Endothelial cell of umbilical vein (primary cell): ENCODE results near the gene SLC38A4. TPM values are rescaled to one million over a fixed set of nuclear protein-coding genes. Genes with fewer than 3 reads are reported as not detected.

Experiments used
- BruUV-seq: library from RNA; stranded (reverse); fragments of 400-500 nt; replicated peaks from 2 replicates; lab custom pipeline; 2021; lab: Mats Ljungman, UMichigan
- CTCF ChIA-PET: fragments of 300-600, 350-600 bp; sonication (Branson Sonifier 250); formaldehyde crosslinking; loops from one replicate; lab custom pipeline; 2021; ENCODE audit warnings: antibody characterized with exemption, inconsistent platforms; lab: Charles Lee
- POLR2A ChIA-PET: fragments of 300-600, 350-600 bp; sonication (Branson Sonifier 250); formaldehyde crosslinking; loops from one replicate; lab custom pipeline; 2021; ENCODE audit warnings: antibody characterized with exemption, inconsistent platforms; lab: Charles Lee
- DNase-seq: peaks from one replicate; pipeline ENCODE4 v3.0.0-alpha.2; 2011; ENCODE audit warnings: low read depth, low spot score
- FAIRE-seq: peaks from 2 replicates; lab custom pipeline; 2011; peaks lifted over from hg19 to GRCh38; lab: Jason Lieb, UNC
- H2AFZ ChIP-seq: 2 replicates; pipeline ENCODE4 v1.6.0; 2012; ENCODE audit warnings: low read depth, low read length, control low read depth, inconsistent platforms
- H3K27ac ChIP-seq: 2 replicates; pipeline ENCODE4 v1.5.1; 2011; ENCODE audit warnings: low read depth, mild to moderate bottlenecking, control low read depth, low read length, moderate library complexity; ENCODE audit not compliant: insufficient read depth
- H3K27me3 ChIP-seq, 2 experiments: 2 replicates each; pipeline versions ENCODE4 v1.6.0 to v1.6.1; 2011; ENCODE audit warnings: low read length in 2 of 2, mixed read lengths in 1 of 2; ENCODE audit not compliant: control insufficient read depth in 2 of 2, insufficient read depth in 2 of 2
- H3K36me3 ChIP-seq, 2 experiments: 2 replicates in 1 of 2; 3 replicates in 1 of 2; pipeline ENCODE4 v1.5.1; 2011; ENCODE audit warnings: low read length in 2 of 2, mild to moderate bottlenecking in 1 of 2, moderate library complexity in 1 of 2; ENCODE audit not compliant: control insufficient read depth in 2 of 2, insufficient read depth in 2 of 2; ENCODE audit errors: extremely low read depth in 1 of 2
- H3K4me1 ChIP-seq: 3 replicates; pipeline ENCODE4 v1.5.1; 2011; ENCODE audit warnings: mild to moderate bottlenecking, low read length; ENCODE audit not compliant: control insufficient read depth, insufficient read depth; ENCODE audit errors: extremely low read depth
- H3K4me2 ChIP-seq: 2 replicates; pipeline ENCODE4 v1.6.1; 2011; ENCODE audit warnings: low read length, control low read depth, mixed read lengths; ENCODE audit not compliant: insufficient read depth
- H3K4me3 ChIP-seq, 3 experiments: fragments of 200-600 bp in 1 of 3; sonication (generic), shearing (Covaris generic) in 1 of 3; replicated peaks in 1 of 3; 2 replicates each; pipeline ENCODE4 v1.5.1; 2011 to 2016; ENCODE audit warnings: control low read depth in 3 of 3, low read length in 3 of 3, mild to moderate bottlenecking in 2 of 3, inconsistent platforms in 1 of 3, low read depth in 1 of 3, moderate library complexity in 1 of 3; ENCODE audit not compliant: insufficient read depth in 1 of 3
- H3K79me2 ChIP-seq: 2 replicates; pipeline ENCODE4 v1.6.0; 2012; ENCODE audit warnings: low read length, inconsistent platforms; ENCODE audit not compliant: control insufficient read depth, insufficient read depth
- H3K9ac ChIP-seq: replicated peaks from 2 replicates; pipeline ENCODE3; 2011; ENCODE audit warnings: low read length, control low read depth; ENCODE audit not compliant: insufficient read depth; ENCODE audit errors: extremely low read depth
- H3K9me1 ChIP-seq: replicated peaks from 3 replicates; pipeline ENCODE4 v1.6.0; 2011; ENCODE audit warnings: mild to moderate bottlenecking, low read length; ENCODE audit not compliant: control insufficient read depth, insufficient read depth; ENCODE audit errors: extremely low read depth
- H3K9me3 ChIP-seq: replicated peaks from 2 replicates; pipeline ENCODE4 v1.5.1; 2012; ENCODE audit warnings: low read length, inconsistent platforms; ENCODE audit not compliant: control insufficient read depth, insufficient read depth
- H4K20me1 ChIP-seq: replicated peaks from 2 replicates; pipeline ENCODE3; 2011; ENCODE audit warnings: mild to moderate bottlenecking, low read length; ENCODE audit not compliant: control insufficient read depth, insufficient read depth; ENCODE audit errors: extremely low read depth
- EZH2 ChIP-seq: IDR thresholded peaks from 2 replicates; pipeline ENCODE4 v1.6.1; 2012; ENCODE audit warnings: borderline replicate concordance, low read depth, mild to moderate bottlenecking, moderate library complexity, low read length, inconsistent platforms; ENCODE audit not compliant: severe bottlenecking
- GATA2 ChIP-seq: IDR thresholded peaks from 2 replicates; pipeline ENCODE4 v1.7.0; 2011; ENCODE audit warnings: low read depth, mild to moderate bottlenecking, moderate library complexity, mixed read lengths, low read length; ENCODE audit not compliant: insufficient read length, insufficient read depth
- MAX ChIP-seq: IDR thresholded peaks from 2 replicates; pipeline ENCODE4 v1.6.1; 2011; ENCODE audit not compliant: insufficient read depth, insufficient read length
- MYC ChIP-seq: IDR thresholded peaks from one replicate; pipeline ENCODE4 v1.6.1; 2011; ENCODE audit warnings: mild to moderate bottlenecking, low read depth, low read length
- dilution Hi-C: fragments of 300-500 bp; cut with MboI; formaldehyde crosslinking; loops from one replicate; pipeline ENCODE4 v1.15.0; 2019; ENCODE audit warnings: low sequenced_read_pairs; ENCODE audit not compliant: extremely low pct_ligation_motif_present
- intact Hi-C: fragments of 100-400 bp; cut with micrococcal nuclease; formaldehyde crosslinking; loops from one replicate; pipeline ENCODE4 v1.10.0; 2022
- polyA plus RNA-seq, 4 experiments: library from polyadenylated mRNA; depleted of rRNA in 3 of 4; stranded (reverse) in 3 of 4; unstranded in 1 of 4; fragments of >200 nt; gene quantifications; 2 replicates each; pipeline versions ENCODE4 v1.2.1 to v1.2.3, GENCODE V29; 2011 to 2012; ENCODE audit warnings: missing spikeins in 1 of 4
- total RNA-seq: library from RNA; stranded (reverse); gene quantifications from 2 replicates; pipeline ENCODE4 v1.2.3, GENCODE V29; 2021

The SLC38A4 gene
- total and polyA plus RNA-seq, 2 donors (not counting 3 experiments of a cell fraction or from before 2014, with no cell fraction given), result 0.36 to 0.66 TPM

DNA sequence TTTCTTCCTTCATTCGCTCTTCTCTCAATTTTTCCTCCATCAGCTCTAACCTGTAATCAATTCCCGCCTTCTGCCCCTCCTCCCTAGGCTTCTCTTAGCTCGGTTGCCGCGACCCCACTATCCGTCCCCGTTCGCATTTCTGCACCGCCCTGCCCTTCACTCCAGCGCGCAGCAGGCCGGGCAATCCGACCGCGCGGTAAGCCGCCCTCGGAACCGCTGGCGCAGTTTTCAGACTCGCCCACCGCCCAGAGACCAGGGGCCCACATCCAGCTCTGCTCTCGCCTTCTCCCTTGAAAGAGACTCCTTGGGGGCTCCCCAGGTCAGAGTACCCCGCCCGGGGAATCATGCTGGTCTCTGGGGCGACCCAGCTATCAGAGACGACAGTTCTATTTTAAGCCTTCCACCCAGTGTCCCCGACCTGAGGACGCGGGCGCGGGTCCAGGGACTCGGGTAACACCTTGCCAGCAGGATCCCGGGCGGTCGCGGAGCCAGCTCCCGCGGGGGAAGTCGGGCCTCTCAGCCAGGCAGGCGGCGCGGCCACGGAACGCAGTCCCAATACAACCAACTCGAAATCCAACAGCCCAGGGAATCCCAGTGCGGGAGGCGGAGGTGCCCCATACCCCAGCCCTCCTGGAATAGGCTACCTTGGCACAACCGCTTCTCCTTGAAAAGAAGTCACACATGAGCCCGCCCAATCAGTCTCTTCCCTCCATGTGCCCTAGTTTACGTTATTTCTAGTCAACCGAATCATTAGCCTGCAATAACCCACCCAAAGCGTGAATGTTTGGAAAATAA, 5.7 kb upstream of the SLC38A4 start:
- Histone ChIP-seq H3K9ac (no peak overlapping the region), H3K4me2 (peak overlapping the region; percentile 51), H3K79me2 (no peaks in the 10 kb centered on the region), H3K4me3 (peak overlapping the region in 2 of 3 experiments; percentile 1 to 8), H3K9me1 (no peaks in the 10 kb centered on the region), H4K20me1 (no peaks in the 10 kb centered on the region), H3K36me3 (no peaks in the 10 kb centered on the region), H3K27me3 (peaks cover 43 to 69% of the 10 kb centered on the region in 2 experiments), H3K27ac (no peak overlapping the region), H3K4me1 (peaks cover 11% of the 10 kb centered on the region), H3K9me3 (no peaks in the 10 kb centered on the region), H2AFZ (peak overlapping the region; percentile 45)
- POLR2A ChIA-PET, result no interaction called here
- intact Hi-C loops, result no loop called here
- BruUV-seq, result no TSS peak
- FAIRE-seq, result no peak
- no peak for TF ChIP-seq MAX
- no peak for TF ChIP-seq GATA2
- TF ChIP-seq EZH2, result peak; percentile 46
- DNase-seq, result no peak
- CTCF ChIA-PET, result no interaction called here
- dilution Hi-C loops, result no loop called here

GRCh38 chr12:46830731-46831334, 5.0 kb upstream of the SLC38A4 start:
- dilution Hi-C loops (no loop called here), intact Hi-C loops (no loop called here)
- BruUV-seq, result no TSS peak
- Histone ChIP-seq H3K4me1 (peaks cover 11% of the 10 kb centered on the region), H3K4me3 (peak overlapping the region in 2 of 3 experiments; percentile 1 to 8), H3K36me3 (no peaks in the 10 kb centered on the region), H2AFZ (peak overlapping the region; percentile 45), H3K27ac (no peak overlapping the region), H3K27me3 (peaks cover 43 to 72% of the 10 kb centered on the region in 2 experiments), H4K20me1 (no peaks in the 10 kb centered on the region), H3K79me2 (no peaks in the 10 kb centered on the region), H3K4me2 (peak overlapping the region; percentile 51), H3K9ac (no peak overlapping the region), H3K9me1 (no peaks in the 10 kb centered on the region), H3K9me3 (no peaks in the 10 kb centered on the region)
- no peak for DNase-seq
- FAIRE-seq, result no peak
- ChIA-PET POLR2A (no interaction called here), CTCF (no interaction called here)
- TF ChIP-seq MYC (no peak), EZH2 (peak; percentile 6)
